Stimulated activated naive CD4-positive, alpha-beta T cell treated with Interleukin-2 at 50 U/mL for 16 hours (primary cell): ENCODE measurements around the gene CHCHD3.

Source experiments
- DNase-seq: peaks from one replicate; lab custom pipeline; 2025; lab: John Stamatoyannopoulos, UW

CHCHD3 gene

GRCh38 chr7:132861940-132862554 lies 219.8 kb downstream of the CHCHD3 start:
- no peak for DNase-seq

DNA sequence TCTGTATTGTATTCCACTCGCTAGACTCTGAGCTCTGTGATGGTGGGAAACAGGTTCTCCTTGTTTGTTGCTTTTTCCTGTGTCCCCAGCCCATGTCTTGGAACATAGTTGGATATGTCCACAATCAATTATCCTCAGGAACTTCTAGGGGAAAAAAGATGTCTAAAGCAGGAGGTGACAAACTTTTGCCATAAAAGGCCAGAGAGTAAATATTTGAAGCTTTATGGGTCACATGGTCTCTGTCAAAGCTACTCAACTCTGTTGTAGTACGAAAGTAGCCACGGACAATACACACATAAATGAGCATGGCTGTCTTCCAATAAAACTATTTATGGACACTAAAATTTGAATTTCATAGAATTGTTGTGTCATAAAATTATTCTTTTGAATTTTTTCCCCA lies 220.5 kb downstream of the CHCHD3 start:
- no peak for DNase-seq

DNA sequence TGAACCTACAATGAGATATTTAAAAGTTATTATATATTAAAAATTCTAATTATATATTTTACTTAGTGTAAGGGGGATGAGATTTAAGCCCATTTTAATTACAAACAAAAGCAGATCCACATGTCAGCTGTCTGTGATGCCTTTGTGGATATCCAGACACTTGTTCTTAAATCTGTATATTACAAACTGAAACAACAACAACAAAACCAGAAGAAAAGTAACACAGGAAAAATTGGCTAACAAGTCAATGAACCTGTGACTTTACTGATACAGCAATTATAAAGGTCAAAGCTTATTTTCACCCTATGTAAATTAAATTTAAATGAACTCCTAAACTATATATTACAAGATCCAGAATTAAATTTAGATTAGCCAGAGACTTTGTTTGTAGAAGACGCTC lies 222.7 kb downstream of the CHCHD3 start:
- no peak for DNase-seq

GRCh38 chr7:132858760-132859159 lies 223.1 kb downstream of the CHCHD3 start:
- DNase-seq, result no peak

DNA sequence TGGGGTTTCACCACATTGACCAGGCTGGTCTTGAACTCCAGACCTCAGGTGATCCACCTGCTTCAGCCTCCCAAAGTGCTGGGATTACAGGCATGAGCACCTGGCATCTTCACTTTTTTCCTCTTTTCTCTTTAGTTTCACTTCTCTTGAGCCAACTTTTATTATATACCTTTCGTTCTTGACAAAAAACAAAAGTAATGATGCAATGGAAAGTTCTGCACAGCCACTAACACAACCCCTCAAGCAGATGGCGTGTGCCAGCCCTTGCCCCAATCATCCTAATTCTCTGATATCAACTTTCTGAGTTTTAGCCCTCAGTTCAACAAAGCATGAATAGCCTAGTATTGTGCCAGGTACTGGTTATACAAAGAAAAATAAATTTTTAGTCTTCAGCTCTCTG lies 223.6 kb downstream of the CHCHD3 start:
- DNase-seq, result no peak

DNA sequence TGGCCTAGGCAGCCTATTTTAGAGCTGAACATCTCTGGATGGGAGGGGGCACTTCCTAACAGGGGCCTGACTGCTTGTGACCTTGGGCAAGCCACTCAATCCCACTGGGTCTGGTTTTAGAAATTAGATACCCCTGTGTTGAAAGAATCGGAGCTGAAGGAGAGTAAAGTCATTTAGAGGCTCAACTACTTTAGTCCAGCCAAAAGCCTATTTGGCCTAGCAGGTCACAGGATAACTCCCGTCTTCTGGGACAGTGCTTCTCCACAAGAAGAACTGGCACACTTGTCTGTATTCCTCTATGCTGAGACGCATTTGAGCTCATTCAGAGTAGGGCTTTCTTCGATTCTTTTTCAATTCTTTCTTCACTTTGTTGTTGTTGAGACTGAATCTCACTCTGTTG lies 224.2 kb downstream of the CHCHD3 start:
- no peak for DNase-seq

GRCh38 chr7:132857031-132857430 lies 224.9 kb downstream of the CHCHD3 start:
- DNase-seq, result no peak

DNA sequence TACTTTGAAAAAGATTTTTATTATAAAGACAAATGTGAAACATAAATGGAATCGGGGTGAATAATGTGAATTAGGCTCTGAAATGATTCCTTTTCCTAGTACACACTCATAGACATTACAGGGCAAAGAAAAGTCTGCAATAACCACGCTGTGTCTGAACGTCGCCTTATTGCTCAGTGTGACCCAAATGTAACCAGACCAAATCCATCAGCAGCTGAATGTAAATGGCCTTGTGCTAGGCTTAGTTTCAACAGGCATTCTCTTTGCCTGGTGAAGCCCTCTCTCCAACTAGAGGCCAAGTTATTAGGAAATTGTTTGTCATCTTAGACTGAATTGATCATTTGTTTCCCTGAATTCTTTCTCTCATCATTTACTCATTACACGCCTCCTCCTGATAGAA lies 225.5 kb downstream of the CHCHD3 start:
- DNase-seq, result no peak

GRCh38 chr7:132855901-132856300 lies 226.0 kb downstream of the CHCHD3 start:
- DNase-seq, result no peak

GRCh38 chr7:132854238-132854637 lies 227.7 kb downstream of the CHCHD3 start:
- no peak for DNase-seq

- no peak for DNase-seq
Measured at GRCh38 chr7:132847376-132847775, 234.5 kb downstream of the CHCHD3 start.

- DNase-seq, result no peak
Measured at GRCh38 chr7:132846086-132846485, 235.8 kb downstream of the CHCHD3 start.

GRCh38 chr7:132842478-132842877 lies 239.4 kb downstream of the CHCHD3 start:
- no peak for DNase-seq

- no peak for DNase-seq
Measured at GRCh38 chr7:132840199-132840598, 241.7 kb downstream of the CHCHD3 start.

GRCh38 chr7:132838313-132838712 lies 243.6 kb downstream of the CHCHD3 start:
- DNase-seq, result no peak

- no peak for DNase-seq
Measured at GRCh38 chr7:132837529-132837928, 244.4 kb downstream of the CHCHD3 start.

GRCh38 chr7:132836746-132837145 lies 245.1 kb downstream of the CHCHD3 start:
- DNase-seq, result no peak

GRCh38 chr7:132830941-132831340 lies 250.9 kb downstream of the CHCHD3 start:
- no peak for DNase-seq

DNA sequence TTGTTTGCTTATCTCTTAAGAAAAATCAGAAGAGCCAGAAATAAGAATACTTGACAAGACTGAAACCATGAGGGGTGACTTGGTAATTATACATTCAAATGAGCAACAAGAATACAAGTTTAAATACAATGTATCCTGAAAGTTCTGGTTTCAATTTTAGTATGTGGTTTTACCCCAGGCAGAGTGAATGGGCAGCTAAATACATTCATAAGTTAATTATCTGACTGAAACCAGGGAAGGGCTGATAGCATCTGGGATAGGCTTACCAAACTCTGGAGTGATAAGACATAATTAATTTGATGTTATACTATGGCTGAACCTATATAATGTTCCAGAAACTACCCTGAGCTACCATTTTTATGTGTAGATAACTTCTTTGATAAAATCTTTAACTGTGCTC lies 253.4 kb downstream of the CHCHD3 start:
- DNase-seq, result no peak

DNA sequence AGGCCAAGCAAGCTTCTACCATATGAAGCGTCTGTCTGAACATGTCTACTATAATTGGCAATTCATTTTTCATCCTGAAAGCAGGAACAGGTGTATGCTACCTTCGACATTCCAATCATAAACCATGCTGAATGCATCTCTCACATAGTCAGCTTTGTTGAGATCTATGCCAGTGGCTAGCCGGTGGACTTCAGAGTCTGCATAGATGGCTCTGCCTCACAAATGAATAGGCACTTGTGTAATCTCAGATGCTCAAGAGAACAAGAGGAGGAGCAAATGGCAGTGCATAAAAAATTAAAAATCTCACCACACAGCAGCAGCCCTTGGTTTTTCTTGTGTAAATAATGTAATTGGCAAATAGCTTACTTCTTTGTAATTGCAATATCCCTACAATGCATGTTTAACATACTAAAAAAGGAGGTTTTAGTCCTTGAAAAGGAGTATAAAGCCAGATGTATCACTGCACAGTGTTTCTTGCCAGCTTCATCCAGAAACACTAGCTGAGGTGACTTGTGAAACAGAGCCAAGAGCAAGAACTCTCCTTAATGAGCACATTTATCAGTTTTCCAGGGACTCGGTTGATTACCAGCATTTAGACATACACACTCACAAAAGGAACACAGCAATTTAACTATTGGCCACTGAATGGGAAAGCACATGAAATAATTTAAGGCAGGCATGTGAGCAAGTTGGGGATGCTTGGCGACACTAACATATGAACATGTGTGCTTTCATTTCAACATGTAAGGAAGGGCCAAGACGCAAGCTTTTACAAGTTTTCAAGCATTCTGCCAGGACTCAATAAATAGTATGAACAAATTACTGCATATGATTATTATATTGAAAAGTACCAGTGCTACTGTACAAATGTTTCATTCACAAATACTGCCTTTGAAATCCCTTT lies 255.7 kb downstream of the CHCHD3 start:
- DNase-seq, result no peak

DNA sequence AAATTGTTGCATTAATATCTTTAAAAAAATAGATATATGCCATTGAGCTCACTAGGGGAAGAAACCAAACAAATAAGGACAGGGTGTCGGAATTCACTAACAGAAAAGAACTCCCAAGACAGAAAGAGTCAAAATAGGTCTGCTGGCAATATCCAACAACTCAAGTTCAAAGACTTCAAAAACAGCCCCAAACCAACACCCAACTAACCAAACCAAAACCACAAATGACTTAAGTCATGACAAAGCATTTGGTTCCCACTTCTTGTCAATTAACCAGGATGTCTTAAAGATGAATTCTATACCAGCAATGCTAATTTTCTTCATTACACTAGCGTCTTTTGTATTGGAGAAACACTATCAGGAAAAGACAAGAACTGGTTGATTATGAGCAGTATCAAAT lies 256.7 kb downstream of the CHCHD3 start:
- no peak for DNase-seq

- no peak for DNase-seq
Measured at GRCh38 chr7:132819648-132820047, 262.2 kb downstream of the CHCHD3 start.

- DNase-seq, result no peak
Measured at GRCh38 chr7:132817949-132818348, 263.9 kb downstream of the CHCHD3 start.
